OCI-LY3 (cell line): Measurements from ENCODE around the gene HOXA6.

Source experiments
- CTCF ChIP-seq: fragments of 200-600, 300-600 bp; sonication (generic); IDR thresholded peaks from 2 replicates; pipeline ENCODE4 v1.5.1; 2014; ENCODE audit warnings: antibody characterized with exemption, low read length, low read depth
- EZH2phosphoT487 ChIP-seq: fragments of 200-600 bp; shearing (Covaris generic); IDR thresholded peaks from 2 replicates; pipeline ENCODE4 v1.6.1; 2018; ENCODE audit warnings: antibody characterized with exemption, mixed run types, low read depth

- TF ChIP-seq EZH2phosphoT487: no peak
- TF ChIP-seq CTCF: no peak
Observed at GRCh38 chr7:27164045-27164366, 16.4 kb upstream of the HOXA6 start.
